Endothelial cell of umbilical vein (primary cell): ENCODE results near the gene UMPS. TPM values are rescaled to one million over a fixed set of nuclear protein-coding genes. Genes with fewer than 3 reads are reported as not detected.
A peak's percentile ranks its signal among the peaks of the same experiment; 100 is the strongest.

Experiments used
- BruUV-seq: library from RNA; stranded (reverse); fragments of 400-500 nt; replicated peaks from 2 replicates; lab custom pipeline; 2021; lab: Mats Ljungman, UMichigan
- CTCF ChIA-PET: fragments of 300-600, 350-600 bp; sonication (Branson Sonifier 250); formaldehyde crosslinking; loops from one replicate; lab custom pipeline; 2021; ENCODE audit warnings: antibody characterized with exemption, inconsistent platforms; lab: Charles Lee
- POLR2A ChIA-PET: fragments of 300-600, 350-600 bp; sonication (Branson Sonifier 250); formaldehyde crosslinking; loops from one replicate; lab custom pipeline; 2021; ENCODE audit warnings: antibody characterized with exemption, inconsistent platforms; lab: Charles Lee
- DNase-seq: peaks from one replicate; pipeline ENCODE4 v3.0.0-alpha.2; 2011; ENCODE audit warnings: low read depth, low spot score
- FAIRE-seq: peaks from 2 replicates; lab custom pipeline; 2011; peaks lifted over from hg19 to GRCh38; lab: Jason Lieb, UNC
- H2AFZ ChIP-seq: 2 replicates; pipeline ENCODE4 v1.6.0; 2012; ENCODE audit warnings: low read depth, low read length, control low read depth, inconsistent platforms
- H3K27ac ChIP-seq: 2 replicates; pipeline ENCODE4 v1.5.1; 2011; ENCODE audit warnings: low read depth, mild to moderate bottlenecking, control low read depth, low read length, moderate library complexity; ENCODE audit not compliant: insufficient read depth
- H3K27me3 ChIP-seq, 2 experiments: 2 replicates each; pipeline versions ENCODE4 v1.6.0 to v1.6.1; 2011; ENCODE audit warnings: low read length in 2 of 2, mixed read lengths in 1 of 2; ENCODE audit not compliant: control insufficient read depth in 2 of 2, insufficient read depth in 2 of 2
- H3K36me3 ChIP-seq, 2 experiments: 2 replicates in 1 of 2; 3 replicates in 1 of 2; pipeline ENCODE4 v1.5.1; 2011; ENCODE audit warnings: low read length in 2 of 2, mild to moderate bottlenecking in 1 of 2, moderate library complexity in 1 of 2; ENCODE audit not compliant: control insufficient read depth in 2 of 2, insufficient read depth in 2 of 2; ENCODE audit errors: extremely low read depth in 1 of 2
- H3K4me1 ChIP-seq: 3 replicates; pipeline ENCODE4 v1.5.1; 2011; ENCODE audit warnings: mild to moderate bottlenecking, low read length; ENCODE audit not compliant: control insufficient read depth, insufficient read depth; ENCODE audit errors: extremely low read depth
- H3K4me2 ChIP-seq: 2 replicates; pipeline ENCODE4 v1.6.1; 2011; ENCODE audit warnings: low read length, control low read depth, mixed read lengths; ENCODE audit not compliant: insufficient read depth
- H3K4me3 ChIP-seq, 3 experiments: fragments of 200-600 bp in 1 of 3; sonication (generic), shearing (Covaris generic) in 1 of 3; replicated peaks in 1 of 3; 2 replicates each; pipeline ENCODE4 v1.5.1; 2011 to 2016; ENCODE audit warnings: control low read depth in 3 of 3, low read length in 3 of 3, mild to moderate bottlenecking in 2 of 3, inconsistent platforms in 1 of 3, low read depth in 1 of 3, moderate library complexity in 1 of 3; ENCODE audit not compliant: insufficient read depth in 1 of 3
- H3K79me2 ChIP-seq: 2 replicates; pipeline ENCODE4 v1.6.0; 2012; ENCODE audit warnings: low read length, inconsistent platforms; ENCODE audit not compliant: control insufficient read depth, insufficient read depth
- H3K9ac ChIP-seq: replicated peaks from 2 replicates; pipeline ENCODE3; 2011; ENCODE audit warnings: low read length, control low read depth; ENCODE audit not compliant: insufficient read depth; ENCODE audit errors: extremely low read depth
- H3K9me1 ChIP-seq: replicated peaks from 3 replicates; pipeline ENCODE4 v1.6.0; 2011; ENCODE audit warnings: mild to moderate bottlenecking, low read length; ENCODE audit not compliant: control insufficient read depth, insufficient read depth; ENCODE audit errors: extremely low read depth
- H3K9me3 ChIP-seq: replicated peaks from 2 replicates; pipeline ENCODE4 v1.5.1; 2012; ENCODE audit warnings: low read length, inconsistent platforms; ENCODE audit not compliant: control insufficient read depth, insufficient read depth
- H4K20me1 ChIP-seq: replicated peaks from 2 replicates; pipeline ENCODE3; 2011; ENCODE audit warnings: mild to moderate bottlenecking, low read length; ENCODE audit not compliant: control insufficient read depth, insufficient read depth; ENCODE audit errors: extremely low read depth
- EZH2 ChIP-seq: IDR thresholded peaks from 2 replicates; pipeline ENCODE4 v1.6.1; 2012; ENCODE audit warnings: borderline replicate concordance, low read depth, mild to moderate bottlenecking, moderate library complexity, low read length, inconsistent platforms; ENCODE audit not compliant: severe bottlenecking
- FOS ChIP-seq: IDR thresholded peaks from 2 replicates; pipeline ENCODE4 v1.6.1; 2011; ENCODE audit warnings: mild to moderate bottlenecking, low read length, moderate library complexity, borderline replicate concordance; ENCODE audit not compliant: insufficient read depth
- GATA2 ChIP-seq: IDR thresholded peaks from 2 replicates; pipeline ENCODE4 v1.7.0; 2011; ENCODE audit warnings: low read depth, mild to moderate bottlenecking, moderate library complexity, mixed read lengths, low read length; ENCODE audit not compliant: insufficient read length, insufficient read depth
- JUN ChIP-seq: IDR thresholded peaks from 2 replicates; pipeline ENCODE4 v1.6.1; 2011; ENCODE audit warnings: borderline replicate concordance, low read depth; ENCODE audit not compliant: insufficient read length, insufficient read depth
- MYC ChIP-seq: IDR thresholded peaks from one replicate; pipeline ENCODE4 v1.6.1; 2011; ENCODE audit warnings: mild to moderate bottlenecking, low read depth, low read length
- POLR2A ChIP-seq: IDR thresholded peaks from 2 replicates; pipeline ENCODE4 v1.6.1; 2012; ENCODE audit warnings: low read depth, mild to moderate bottlenecking, control low read depth, low read length
- POLR2AphosphoS5 ChIP-seq: IDR thresholded peaks from 2 replicates; pipeline ENCODE4 v1.6.1; 2012; ENCODE audit warnings: low read depth, mild to moderate bottlenecking, control low read depth, low read length, moderate library complexity; ENCODE audit not compliant: insufficient read depth
- dilution Hi-C: fragments of 300-500 bp; cut with MboI; formaldehyde crosslinking; loops from one replicate; pipeline ENCODE4 v1.15.0; 2019; ENCODE audit warnings: low sequenced_read_pairs; ENCODE audit not compliant: extremely low pct_ligation_motif_present
- intact Hi-C: fragments of 100-400 bp; cut with micrococcal nuclease; formaldehyde crosslinking; loops from one replicate; pipeline ENCODE4 v1.10.0; 2022
- polyA plus RNA-seq, 4 experiments: library from polyadenylated mRNA; depleted of rRNA in 3 of 4; stranded (reverse) in 3 of 4; unstranded in 1 of 4; fragments of >200 nt; gene quantifications; 2 replicates each; pipeline versions ENCODE4 v1.2.1 to v1.2.3, GENCODE V29; 2011 to 2012; ENCODE audit warnings: missing spikeins in 1 of 4
- total RNA-seq: library from RNA; stranded (reverse); gene quantifications from 2 replicates; pipeline ENCODE4 v1.2.3, GENCODE V29; 2021
- TF ChIP-seq, protein P1 (sequence below), 2 donors: IDR thresholded peaks; 1 replicate in 1 of 2; 2 replicates in 1 of 2; pipeline ENCODE4 v1.5.1; 2011; ENCODE audit warnings: low read length in 2 of 2, mild to moderate bottlenecking in 2 of 2, moderate library complexity in 2 of 2, control low read depth in 1 of 2, inconsistent platforms in 1 of 2, low read depth in 1 of 2; ENCODE audit not compliant: insufficient read depth in 1 of 2; ENCODE audit errors: extremely low read depth in 1 of 2
- TF ChIP-seq, protein P2 (sequence below): IDR thresholded peaks from 2 replicates; pipeline ENCODE4 v1.6.1; 2011; ENCODE audit not compliant: insufficient read depth, insufficient read length

UMPS gene
- total and polyA plus RNA-seq, 2 donors (not counting 3 experiments of a cell fraction or from before 2014, with no cell fraction given), result 38.6 to 50.2 TPM

DNA sequence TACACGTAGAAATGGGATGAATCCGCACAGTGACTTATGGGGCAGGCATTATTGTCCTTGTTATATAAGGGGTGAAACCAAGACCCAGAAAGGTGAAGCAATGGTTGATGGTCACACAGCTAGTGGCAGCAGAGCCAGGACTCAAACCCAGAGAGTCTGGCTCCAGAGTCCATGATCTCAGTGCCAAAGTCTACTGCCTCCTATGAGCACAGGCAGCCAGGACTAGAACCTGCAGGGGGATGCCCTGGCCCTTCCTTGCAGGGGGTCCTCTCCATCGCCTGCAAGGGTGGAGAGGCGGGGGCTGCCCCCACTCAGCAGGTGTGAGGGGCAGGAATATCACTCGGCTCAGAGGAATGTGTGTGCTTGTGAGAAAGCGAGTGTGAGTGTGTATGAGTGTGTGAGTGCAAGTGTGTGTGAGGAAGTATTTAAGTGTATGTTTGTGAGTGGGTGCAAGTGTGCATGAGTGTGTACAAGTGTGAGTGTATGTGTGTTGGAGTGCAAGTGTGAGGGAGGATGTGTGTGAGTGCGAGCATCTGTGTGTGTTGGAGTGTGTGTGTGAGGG, 44.7 kb downstream of the UMPS start:
- CTCF ChIA-PET, result interaction anchor here (0.9 to 1.8 kb wide), 5 partner anchors 12 to 126 kb away, joined by 3 to 19 read pairs (median 5); no protein-coding TSS in a partner anchor

More for the DNA sequence above, 44.7 kb downstream of the UMPS start:
- peak overlapping the region; percentile 4 for H3K9ac ChIP-seq
- no TSS peak for BruUV-seq
- TF ChIP-seq MYC (no peak), POLR2A (no peak), GATA2 (no peak), POLR2AphosphoS5 (no peak), JUN (no peak), FOS (no peak), EZH2 (no peak)
- TF ChIP-seq, protein P1, sequence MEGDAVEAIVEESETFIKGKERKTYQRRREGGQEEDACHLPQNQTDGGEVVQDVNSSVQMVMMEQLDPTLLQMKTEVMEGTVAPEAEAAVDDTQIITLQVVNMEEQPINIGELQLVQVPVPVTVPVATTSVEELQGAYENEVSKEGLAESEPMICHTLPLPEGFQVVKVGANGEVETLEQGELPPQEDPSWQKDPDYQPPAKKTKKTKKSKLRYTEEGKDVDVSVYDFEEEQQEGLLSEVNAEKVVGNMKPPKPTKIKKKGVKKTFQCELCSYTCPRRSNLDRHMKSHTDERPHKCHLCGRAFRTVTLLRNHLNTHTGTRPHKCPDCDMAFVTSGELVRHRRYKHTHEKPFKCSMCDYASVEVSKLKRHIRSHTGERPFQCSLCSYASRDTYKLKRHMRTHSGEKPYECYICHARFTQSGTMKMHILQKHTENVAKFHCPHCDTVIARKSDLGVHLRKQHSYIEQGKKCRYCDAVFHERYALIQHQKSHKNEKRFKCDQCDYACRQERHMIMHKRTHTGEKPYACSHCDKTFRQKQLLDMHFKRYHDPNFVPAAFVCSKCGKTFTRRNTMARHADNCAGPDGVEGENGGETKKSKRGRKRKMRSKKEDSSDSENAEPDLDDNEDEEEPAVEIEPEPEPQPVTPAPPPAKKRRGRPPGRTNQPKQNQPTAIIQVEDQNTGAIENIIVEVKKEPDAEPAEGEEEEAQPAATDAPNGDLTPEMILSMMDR (IDR thresholded peaks at IDR 0.05; ENCODE audit: extremely low read depth in 1 of 2, insufficient read depth in 1 of 2, low read depth in 1 of 2, low read length in 2 of 2), result no peak
- TF ChIP-seq, protein P2, sequence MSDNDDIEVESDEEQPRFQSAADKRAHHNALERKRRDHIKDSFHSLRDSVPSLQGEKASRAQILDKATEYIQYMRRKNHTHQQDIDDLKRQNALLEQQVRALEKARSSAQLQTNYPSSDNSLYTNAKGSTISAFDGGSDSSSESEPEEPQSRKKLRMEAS, result no peak
- peak overlapping the region; percentile 70 for H3K27ac ChIP-seq
- H3K36me3 ChIP-seq, result no peaks in the 10 kb centered on the region
- no peaks in the 10 kb centered on the region for H3K79me2 ChIP-seq
- peak overlapping the region; percentile 18 for H3K4me2 ChIP-seq
- FAIRE-seq, result no peak
- no peak overlapping the region for H3K4me3 ChIP-seq
- peaks cover 63% of the 10 kb centered on the region for H3K4me1 ChIP-seq
- no peaks in the 10 kb centered on the region for H3K27me3 ChIP-seq
- H3K9me3 ChIP-seq, result no peaks in the 10 kb centered on the region
- no peaks in the 10 kb centered on the region for H4K20me1 ChIP-seq
- dilution Hi-C loops, result loop anchor here (25.0 kb wide), 1 partner anchor 112 kb away; the partner anchor contains the start of gene ITGB5
- no peak overlapping the region for H2AFZ ChIP-seq
- H3K9me1 ChIP-seq, result no peaks in the 10 kb centered on the region
- intact Hi-C loops, result loop anchor here (10.0 kb wide), 1 partner anchor 280 kb away; the partner anchor contains the start of gene HEG1
- DNase-seq, result no peak
- POLR2A ChIA-PET, result no interaction called here
